ENCODE data around the gene SALL1.

SALL1 gene

GRCh38 chr16:51139568-51139967 is 11.5 kb downstream of the SALL1 start:
- DNase-seq, result no peak

DNA sequence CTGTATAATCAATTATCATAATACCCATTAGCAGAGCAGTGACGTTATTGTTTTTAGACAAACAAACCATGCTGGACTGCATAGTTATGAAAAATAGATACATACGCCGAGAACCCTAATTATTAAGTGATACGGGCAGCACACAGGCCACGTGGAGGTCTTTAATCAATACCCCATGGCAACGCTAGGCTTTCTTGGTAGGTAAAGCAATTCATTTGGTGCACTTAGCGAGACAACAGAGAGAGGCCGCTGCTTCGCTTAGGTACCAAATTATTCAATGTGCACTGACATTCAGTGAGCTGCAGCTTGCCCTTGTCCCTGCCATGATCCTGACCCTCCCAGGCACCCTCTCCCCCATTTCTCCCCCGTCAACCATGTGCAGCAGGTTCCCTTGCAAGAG is 12.9 kb downstream of the SALL1 start:
- no peak for DNase-seq

GRCh38 chr16:51137097-51137496 is 14.0 kb downstream of the SALL1 start:
- DNase-seq, result no peak

DNA sequence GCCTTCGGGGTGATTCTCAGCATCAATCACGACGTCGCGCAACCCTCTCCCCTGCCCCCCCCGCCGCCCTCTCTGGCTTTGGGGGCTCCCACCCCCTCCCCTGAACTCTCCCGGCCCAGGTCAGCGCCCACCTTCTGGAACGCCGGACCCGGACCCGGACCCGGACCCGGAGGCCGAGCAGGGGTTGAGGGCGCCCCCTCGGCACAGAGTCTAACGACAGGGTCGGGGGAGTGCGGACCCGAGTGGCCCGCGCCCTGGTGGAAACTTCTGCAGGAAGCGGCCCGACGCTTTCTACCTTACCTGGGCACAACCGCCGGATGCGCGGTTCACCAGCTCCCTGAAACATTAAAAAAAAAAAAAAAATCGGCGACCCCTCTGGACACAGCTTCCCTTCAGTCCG is 16.2 kb downstream of the SALL1 start:
- DNase-seq, result no peak

- no peak for DNase-seq
Observed at GRCh38 chr16:51134269-51134812, 16.7 kb downstream of the SALL1 start.

GRCh38 chr16:51133688-51134087 is 17.4 kb downstream of the SALL1 start:
- no peak for DNase-seq

- no peak for DNase-seq
Observed at GRCh38 chr16:51133183-51133582, 17.9 kb downstream of the SALL1 start.

- no peak for DNase-seq
Observed at GRCh38 chr16:51132490-51133115, 18.5 kb downstream of the SALL1 start.

DNA sequence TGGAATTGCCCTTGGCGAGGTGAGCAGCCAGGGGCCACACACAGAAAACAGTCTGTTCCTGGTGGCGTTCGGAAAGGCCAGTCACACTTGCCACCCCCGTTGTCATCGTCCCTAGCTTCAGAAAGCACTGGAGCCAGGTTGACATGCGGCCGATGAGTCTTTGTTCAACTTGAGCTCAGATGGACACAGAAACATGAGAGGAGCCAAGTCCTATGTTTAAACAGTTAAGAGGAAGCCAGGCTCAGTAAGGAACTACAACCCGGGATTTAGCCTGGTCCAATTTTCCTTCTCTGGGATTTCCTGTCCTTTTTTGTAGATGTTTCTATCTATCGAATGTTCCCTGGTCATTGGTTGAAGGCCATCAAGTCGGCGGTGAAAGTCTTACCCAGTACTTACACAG is 19.5 kb downstream of the SALL1 start:
- no peak for DNase-seq

DNA sequence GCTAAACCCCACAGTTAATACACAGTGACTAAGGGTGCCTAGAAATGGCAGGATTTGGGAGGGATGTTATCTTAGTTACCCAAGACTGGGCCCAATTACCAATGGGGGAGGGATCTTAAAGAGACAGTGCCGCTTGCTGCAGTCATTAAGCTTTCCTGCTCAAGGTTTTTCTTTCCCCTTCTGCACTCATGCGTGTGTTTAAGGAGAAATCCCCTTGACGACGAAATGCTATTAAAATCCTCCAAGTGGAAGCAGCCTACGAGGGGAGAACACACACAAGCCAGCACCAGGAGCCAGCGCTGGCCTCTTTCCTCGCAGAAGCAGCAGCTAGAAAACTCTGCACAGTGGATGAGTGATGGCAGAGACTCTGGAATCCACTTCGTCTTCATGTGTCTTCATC is 22.0 kb downstream of the SALL1 start:
- DNase-seq, result no peak

- DNase-seq, result no peak
Observed at GRCh38 chr16:51125992-51126391, 25.1 kb downstream of the SALL1 start.

DNA sequence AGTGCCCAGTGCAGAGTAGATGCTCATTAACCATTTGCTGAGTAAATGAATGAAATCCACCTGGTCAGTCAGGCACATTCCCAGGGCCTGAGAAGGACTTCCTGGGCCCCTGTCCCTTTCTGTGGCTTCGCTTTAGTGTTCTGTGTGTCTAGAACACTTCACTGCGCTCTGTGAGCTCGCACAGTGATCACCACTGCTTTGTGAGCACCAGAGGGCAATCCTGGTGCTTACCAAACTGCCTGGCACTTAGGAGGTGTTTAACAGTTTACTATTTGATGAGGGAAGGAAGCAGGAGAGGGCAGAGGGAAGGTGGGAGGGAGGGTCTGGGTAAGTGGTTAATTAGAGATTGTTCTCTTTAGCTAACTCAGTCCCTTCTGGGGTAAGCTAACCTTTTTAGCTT is 26.2 kb downstream of the SALL1 start:
- DNase-seq, result no peak

GRCh38 chr16:51121850-51122249 is 29.2 kb downstream of the SALL1 start:
- no peak for DNase-seq

DNA sequence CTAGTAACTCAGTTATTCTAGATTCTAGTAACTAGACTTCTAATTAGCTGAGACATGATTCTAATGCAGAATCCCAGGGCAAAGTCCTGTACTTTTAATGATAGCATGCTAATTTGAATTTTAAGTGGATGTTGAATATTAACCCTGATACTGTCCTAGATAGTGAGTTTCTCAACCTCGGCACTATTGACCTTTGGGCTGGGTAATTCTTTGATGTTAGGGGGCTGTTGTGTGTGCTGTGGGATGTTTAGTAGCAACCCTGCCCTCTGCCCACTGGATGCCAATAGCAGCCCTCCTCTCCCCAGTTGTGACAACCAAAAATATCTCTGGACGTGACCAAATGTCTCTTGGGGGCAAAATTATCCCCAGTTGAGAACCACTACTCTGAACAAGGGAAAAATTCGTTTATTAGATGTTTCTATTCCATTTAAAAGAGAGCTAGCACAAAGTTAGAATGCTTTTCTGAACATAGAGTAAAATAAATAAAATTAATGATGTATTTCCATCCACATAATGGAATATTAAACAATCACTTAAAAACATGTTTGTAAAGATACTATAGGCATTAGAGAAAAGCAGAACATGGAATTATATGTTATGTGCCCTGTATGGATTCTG is 30.2 kb downstream of the SALL1 start:
- DNase-seq, result no peak

GRCh38 chr16:51119973-51120729 is 30.9 kb downstream of the SALL1 start:
- DNase-seq, result no peak

GRCh38 chr16:51119556-51119955 is 31.5 kb downstream of the SALL1 start:
- no peak for DNase-seq

- DNase-seq, result no peak
Observed at GRCh38 chr16:51116353-51116752, 34.7 kb downstream of the SALL1 start.

- DNase-seq, result no peak
Observed at GRCh38 chr16:51114382-51114781, 36.7 kb downstream of the SALL1 start.

DNA sequence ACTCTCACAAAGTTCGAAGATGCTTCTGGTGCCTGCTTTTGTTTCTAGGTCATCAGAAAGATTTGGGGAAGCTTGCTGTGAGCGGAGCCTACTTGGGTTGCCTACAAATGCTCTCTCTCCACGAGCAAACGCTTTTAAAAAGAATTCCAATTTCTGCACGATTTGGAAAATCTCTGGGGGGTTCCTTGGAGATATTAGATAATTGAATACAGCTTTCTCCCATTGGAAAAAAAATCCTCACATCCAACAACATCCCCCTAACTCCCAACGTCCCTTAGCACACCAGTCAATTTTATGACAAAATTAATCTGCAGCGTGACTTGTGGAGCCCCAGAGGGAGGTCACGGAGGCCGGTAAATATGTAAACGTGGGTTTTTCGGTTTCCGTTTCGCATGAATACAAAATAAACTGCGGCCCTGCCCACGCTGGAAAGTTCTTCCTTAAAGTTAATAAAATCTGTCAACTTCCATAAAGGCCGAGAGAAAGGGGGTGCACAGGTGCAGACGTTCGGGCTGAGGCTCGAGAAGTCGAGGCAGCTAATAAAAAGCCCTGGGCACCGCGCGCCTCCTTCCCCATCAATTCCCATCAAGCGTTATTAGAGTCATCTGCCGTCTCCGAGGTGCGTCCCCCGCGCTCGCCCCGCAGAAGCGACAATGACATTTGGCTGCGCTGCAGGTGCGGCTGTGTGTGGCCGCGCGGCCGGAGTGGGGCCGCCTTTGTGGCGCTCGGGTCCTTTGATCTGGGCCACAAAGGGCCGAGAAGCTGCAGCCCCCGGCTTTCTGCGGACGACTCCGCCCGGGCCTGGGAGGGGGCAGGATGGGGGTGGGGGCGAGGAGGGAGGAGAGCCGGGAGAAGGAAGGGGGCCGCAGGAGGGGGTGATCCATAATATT is 37.6 kb downstream of the SALL1 start:
- DNase-seq, result no peak

GRCh38 chr16:51112323-51112722 is 38.7 kb downstream of the SALL1 start:
- no peak for DNase-seq

GRCh38 chr16:51111759-51112158 is 39.3 kb downstream of the SALL1 start:
- no peak for DNase-seq

- no peak for DNase-seq
Observed at GRCh38 chr16:51110700-51111157, 40.3 kb downstream of the SALL1 start.

DNA sequence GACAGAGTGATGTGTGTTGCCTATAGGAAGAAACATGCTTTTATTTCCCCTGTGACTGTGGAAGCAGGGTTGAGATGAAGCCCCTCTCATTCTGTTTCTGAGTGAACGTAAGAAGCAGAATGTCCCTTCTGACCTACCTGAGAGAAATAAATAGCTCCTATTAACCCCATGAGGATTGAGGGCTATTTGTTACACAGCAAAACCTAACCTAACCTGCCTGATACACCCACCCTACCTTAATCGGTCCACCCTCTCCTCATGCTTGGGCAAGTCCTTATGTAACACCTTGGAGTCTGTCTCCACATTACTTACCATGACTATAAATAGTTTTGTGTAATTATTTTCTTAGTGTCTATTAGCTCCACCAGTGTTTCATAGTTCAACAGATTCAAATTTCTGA is 41.9 kb downstream of the SALL1 start:
- no peak for DNase-seq
